ENCODE results near the gene H2BK1. TPM values are rescaled to one million over a fixed set of nuclear protein-coding genes. Genes with fewer than 3 reads are reported as not detected.

Gene H2BK1
- total RNA-seq, 2 experiments from 2014 or later = not detected

DNA sequence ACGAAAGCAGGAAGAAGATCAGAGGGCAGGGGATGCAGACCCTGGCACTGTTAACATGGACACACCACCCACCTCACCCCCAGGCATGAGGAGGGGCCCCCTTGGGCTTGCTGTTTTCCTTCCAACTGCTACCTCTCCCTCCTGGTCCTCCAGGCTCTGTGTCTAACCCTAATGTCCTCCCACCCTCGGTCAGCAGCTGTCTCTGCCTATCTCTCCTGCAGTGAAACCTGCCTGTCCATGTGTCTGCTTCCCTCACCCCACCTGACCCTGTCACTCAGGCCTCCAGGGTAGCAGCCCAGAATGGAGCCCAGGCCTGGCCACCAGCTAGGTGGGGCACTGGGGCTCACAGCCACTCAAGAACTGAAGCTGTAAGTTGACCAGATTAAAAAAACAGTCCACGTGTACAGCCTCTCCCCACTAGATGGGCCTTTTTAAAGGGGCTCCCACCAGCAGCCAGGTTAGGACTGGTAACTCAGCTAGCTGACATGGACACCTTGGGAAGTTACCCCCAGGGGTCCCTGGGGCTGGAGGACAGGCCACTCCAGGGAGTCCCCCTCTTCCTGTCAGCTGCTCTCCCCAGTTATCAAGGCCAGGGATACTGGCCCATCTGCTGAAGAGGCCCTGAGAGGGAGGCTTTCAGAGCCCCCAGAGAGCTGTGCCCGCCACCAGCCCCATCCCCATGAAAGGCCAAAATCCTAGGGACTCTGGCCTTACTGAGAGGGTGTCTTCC, 36.7 kb upstream of the H2BK1 start:
- ChIA-PET POLR2A (no interaction called here), CTCF (interaction anchor here (1.0 to 2.4 kb wide), 7 partner anchors 9 to 123 kb away, joined by 3 to 12 read pairs (median 4); partner anchors contain the start of gene CHPF2)

DNA sequence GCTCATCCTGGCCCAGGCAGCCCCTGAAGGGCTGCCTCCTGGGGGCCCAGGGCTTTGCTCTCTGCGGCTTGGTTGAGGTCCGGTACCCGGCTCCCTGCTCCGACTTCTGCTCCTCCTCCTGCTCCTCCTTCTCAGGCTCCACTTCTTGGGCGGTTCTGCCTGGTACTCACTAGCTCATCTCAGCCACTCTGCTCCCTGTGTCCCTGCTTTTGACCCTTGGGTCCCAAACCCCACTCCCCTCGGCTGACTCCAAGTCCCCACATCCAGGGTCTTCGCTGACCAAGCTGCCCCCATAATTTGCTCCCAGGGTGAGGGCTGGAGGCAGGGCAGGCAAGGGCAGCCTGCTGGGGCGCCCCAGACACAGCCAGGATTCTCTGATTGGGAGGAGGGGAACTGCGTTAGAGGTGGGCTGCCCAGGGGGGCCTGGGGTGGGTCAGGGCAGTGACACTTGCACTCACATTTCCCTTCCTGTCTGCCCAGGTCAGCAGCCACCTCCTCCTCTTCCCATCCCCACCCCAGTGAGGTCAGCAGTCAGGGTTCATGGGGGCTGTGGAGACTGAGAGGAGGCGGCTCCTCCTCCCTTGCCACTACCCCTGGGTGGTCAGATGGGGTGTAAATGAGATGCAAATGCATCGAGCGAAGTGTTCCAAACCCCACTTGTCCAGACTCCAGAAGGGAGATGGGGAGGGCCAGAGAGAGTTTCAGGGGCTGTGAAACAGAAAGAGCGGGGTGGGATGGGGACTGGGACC, 36.0 kb upstream of the H2BK1 start:
- ChIA-PET POLR2A (no interaction called here), CTCF (interaction anchor here (0.5 to 2.4 kb wide), 10 partner anchors 13 to 281 kb away, joined by 3 to 12 read pairs (median 3); partner anchors contain the start of gene CHPF2)

DNA sequence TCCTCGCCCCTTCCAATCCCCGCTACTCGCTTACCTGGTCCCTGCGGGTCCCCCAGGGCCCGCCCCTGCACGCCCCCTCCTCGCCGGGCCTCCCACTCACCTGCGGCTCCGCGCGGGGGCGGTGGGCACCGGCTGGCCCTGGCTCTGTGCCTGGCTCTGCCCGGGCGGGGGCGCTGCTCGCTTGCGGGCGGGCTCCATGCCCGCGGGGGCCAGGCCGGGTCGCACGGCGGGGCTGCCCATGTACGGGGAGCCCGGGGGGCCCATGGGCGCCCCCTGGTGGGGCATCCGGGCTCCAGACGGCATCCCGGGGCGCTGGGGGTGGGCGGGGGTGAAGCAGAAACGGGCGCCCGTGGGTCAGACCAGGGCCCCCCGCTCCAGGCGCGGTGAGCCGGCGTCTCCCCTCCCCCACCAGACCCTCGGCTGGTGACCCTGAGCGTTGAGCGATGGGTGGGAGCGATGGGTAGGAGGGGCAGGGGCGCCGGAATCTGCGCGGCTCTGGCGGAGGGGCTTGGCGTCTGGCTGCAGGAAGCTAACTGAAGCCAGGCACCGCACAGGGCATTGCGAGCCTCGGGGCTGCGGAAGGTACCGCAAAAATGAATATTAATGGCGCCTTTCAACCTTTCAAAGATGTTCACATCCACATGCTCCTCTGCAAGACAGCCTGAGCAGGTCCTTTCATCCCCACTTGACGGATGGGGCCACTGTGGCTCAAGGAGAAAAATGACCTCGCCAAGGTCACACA, 35.2 kb upstream of the H2BK1 start:
- ChIA-PET POLR2A (no interaction called here), CTCF (interaction anchor here (0.5 to 3.4 kb wide), 10 partner anchors 12 to 282 kb away, joined by 3 to 30 read pairs (median 3); partner anchors contain the start of genes ABCF2 and CHPF2)

DNA sequence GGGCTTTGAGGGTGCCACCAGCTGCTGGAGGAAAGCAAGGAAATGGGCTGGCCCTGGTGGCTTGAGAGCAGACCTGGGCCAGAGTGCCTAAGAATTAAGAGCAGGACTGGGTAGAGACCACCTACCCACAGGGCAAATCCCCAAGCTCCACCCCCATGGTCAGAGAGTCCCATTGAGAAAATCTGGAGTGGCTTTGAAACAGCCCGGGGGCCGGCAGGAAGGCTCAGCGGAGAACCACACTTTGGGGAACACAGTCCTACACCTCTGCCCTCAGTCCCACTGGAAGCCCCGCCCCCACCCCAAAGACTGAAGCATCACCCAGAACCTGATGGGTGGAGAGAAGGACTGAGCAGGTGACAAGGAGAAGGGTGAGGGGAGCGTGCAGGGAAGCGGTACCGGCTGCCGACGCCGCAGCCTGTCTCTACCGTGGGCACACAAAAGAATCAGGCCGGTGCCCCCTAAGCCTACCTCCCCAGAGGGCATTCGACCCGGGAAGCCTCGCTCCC, 34.6 kb upstream of the H2BK1 start:
- ChIA-PET POLR2A (interaction anchor here (2.0 kb wide), 1 partner anchor 12 kb away, joined by 9 read pairs; the partner anchor contains the start of gene CHPF2), CTCF (interaction anchor here (0.7 to 3.4 kb wide), 16 partner anchors 9 to 270 kb away, joined by 3 to 30 read pairs (median 4); partner anchors contain the start of genes ABCF2 and CHPF2)

DNA sequence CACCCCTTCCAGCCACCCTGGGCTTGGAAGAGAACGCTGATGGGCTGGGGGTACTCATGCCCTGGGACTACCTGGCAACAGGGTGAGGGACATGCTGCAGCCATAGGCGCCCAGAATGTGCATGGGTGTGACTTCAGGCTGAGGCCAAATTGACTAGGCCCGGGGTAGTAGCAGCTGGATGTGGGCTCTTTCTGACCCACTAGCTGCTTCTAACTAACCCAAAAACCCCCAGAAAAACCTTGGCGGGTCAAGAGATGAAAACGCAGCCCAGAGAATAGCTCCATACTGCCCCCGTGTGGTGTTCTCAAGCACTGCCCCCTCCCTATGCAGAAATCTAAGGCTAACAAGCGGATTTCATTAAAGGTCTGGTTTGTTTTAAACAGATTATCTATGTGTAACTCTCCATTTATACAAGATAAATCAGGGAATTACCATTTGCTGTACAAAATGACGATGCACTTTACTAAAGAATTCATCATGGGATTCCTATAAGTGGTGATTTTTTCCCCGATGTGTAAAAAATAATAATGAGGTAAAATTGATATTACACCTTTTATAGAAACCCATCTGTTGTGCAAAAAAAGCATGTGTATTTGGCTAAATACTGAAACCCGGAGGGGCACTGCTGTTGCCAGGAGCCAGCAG, 34.0 kb upstream of the H2BK1 start:
- POLR2A ChIA-PET = interaction anchor here (1.9 to 2.0 kb wide), 2 partner anchors 11 to 17 kb away, joined by 7 to 9 read pairs; partner anchors contain the start of genes ABCF2 and CHPF2
- CTCF ChIA-PET = interaction anchor here (0.6 to 3.4 kb wide), 17 partner anchors 10 to 1504 kb away, joined by 3 to 30 read pairs (median 3); partner anchors contain the start of genes ABCF2 and CHPF2

DNA sequence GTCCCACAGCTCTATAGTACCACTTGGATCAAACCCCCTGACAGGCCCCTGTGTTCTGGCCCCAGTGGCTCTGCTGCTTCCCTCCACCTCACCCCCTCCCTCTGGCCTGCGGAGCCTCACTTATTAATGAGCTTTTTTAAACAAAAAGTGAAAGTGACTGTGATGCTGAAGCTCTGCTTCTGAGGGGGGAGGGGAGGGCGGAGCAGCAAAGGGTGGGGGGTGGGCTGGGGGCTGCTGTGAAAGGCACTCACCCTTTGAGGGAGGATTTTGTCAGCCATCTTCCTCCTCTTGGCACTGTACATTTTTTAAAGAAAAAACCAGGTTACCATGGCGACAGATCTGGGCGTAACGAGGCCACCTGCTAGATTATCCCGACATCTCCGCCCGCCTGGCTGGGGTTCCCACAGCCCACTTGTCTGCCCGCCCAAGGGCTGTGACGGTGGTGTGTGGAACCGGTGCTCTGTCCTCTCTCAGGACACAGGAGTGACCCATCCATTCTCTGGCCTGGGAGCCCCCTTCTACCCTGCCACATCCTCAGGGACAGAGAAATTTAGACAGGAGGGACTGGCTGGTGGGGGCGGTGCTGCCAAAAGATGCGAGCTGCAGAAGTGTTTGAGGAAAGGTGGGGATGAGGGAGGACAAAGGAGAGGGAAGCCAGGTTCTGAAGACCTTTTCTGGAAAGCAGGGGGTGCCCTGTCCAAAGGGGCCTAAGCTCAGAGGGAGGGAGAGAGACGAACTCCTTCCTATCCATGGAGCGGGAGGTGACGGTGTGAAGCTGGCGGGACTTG, 33.3 kb upstream of the H2BK1 start:
- CTCF ChIA-PET = interaction anchor here (0.6 to 3.4 kb wide), 19 partner anchors 9 to 1503 kb away, joined by 3 to 30 read pairs (median 4); partner anchors contain the start of genes ABCF2 and GBX1
- POLR2A ChIA-PET = interaction anchor here (1.9 to 2.0 kb wide), 2 partner anchors 11 to 17 kb away, joined by 7 to 9 read pairs; partner anchors contain the start of genes ABCF2 and CHPF2

DNA sequence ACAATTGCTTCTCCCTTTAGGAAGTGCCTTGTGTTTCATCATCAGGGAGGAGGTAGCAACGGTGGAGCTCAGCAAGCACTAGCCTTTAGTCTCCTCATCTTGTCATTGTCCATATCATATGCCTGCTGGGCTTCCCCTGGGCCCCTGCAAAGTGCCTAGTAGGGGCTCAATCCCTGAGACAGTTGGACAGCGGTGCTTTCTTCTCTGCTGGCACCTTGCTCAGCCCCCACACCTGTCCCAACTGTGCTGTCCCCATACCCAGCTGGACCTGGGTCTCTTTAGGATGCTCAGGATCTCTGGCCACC, 32.7 kb upstream of the H2BK1 start:
- ChIA-PET CTCF (interaction anchor here (0.6 to 3.4 kb wide), 6 partner anchors 14 to 119 kb away, joined by 3 to 30 read pairs (median 4); partner anchors contain the start of genes ABCF2 and GBX1), POLR2A (interaction anchor here (1.9 to 2.0 kb wide), 2 partner anchors 10 to 16 kb away, joined by 7 to 9 read pairs; partner anchors contain the start of genes ABCF2 and CHPF2)

DNA sequence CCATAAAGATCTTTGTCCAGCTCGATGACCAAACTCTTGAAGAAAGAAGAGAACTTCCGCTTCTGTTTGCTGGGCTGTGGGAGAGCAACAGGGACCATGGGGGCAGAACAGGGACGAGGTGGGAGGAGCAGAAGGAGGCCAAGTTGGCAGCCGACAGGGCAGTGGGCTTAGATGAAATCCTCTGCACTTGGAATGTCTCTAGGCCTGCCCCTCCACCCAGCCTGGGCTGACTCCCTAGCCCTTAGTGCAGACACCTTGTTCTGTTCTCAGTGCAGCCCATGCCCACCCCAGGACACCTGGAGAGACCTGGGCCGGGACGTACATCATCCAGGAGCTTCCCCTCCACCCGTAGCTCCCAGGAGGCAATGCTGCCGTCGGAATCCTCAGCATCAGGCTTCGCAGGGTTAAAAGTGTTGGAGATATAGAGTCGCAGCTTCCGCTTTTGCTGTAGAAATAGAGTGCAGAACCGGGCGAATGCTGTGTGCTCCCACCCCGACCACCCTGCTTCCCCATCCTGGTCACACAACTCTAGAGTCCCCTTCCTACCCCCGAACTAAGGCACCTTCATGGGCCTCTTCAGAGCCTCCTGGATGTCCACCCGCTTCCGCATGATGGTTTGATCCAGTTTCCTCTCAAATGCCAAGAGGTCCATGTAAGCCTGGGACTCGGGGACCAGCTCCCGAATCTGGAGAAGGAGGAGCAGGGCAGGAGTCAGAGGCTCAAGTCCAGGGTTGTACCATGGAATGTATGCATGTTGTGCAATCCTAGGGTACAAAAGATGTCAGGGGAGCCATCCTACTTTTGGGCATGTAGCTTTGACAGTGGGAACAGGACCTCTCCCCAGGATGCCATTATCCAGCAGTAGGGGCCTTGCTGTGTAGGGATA, 32.1 kb upstream of the H2BK1 start:
- POLR2A ChIA-PET = interaction anchor here (1.9 to 2.0 kb wide), 2 partner anchors 9 to 15 kb away, joined by 7 to 9 read pairs; partner anchors contain the start of genes ABCF2 and CHPF2

DNA sequence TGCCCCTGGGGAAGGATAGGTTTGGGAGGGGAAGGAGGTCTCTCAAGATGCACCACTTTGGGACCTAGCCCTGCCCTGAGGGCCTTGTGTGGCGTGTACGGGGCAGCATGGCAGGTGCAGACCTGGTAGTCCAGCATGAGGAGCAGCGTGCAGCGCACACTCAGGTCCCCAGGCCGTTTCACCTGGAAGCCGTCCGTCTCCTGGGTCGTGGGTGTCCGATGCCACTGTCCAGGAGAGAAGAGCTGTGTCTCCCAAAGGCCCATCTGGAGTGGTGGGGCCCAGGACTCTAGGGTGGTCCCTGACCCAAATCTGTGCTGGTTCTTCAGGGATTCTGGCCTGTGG, 31.4 kb upstream of the H2BK1 start:
- POLR2A ChIA-PET = no interaction called here

More for the DNA sequence above, 32.1 kb upstream of the H2BK1 start:
- CTCF ChIA-PET = interaction anchor here (0.6 to 3.4 kb wide), 7 partner anchors 9 to 118 kb away, joined by 3 to 30 read pairs (median 4); partner anchors contain the start of genes ABCF2 and GBX1

DNA sequence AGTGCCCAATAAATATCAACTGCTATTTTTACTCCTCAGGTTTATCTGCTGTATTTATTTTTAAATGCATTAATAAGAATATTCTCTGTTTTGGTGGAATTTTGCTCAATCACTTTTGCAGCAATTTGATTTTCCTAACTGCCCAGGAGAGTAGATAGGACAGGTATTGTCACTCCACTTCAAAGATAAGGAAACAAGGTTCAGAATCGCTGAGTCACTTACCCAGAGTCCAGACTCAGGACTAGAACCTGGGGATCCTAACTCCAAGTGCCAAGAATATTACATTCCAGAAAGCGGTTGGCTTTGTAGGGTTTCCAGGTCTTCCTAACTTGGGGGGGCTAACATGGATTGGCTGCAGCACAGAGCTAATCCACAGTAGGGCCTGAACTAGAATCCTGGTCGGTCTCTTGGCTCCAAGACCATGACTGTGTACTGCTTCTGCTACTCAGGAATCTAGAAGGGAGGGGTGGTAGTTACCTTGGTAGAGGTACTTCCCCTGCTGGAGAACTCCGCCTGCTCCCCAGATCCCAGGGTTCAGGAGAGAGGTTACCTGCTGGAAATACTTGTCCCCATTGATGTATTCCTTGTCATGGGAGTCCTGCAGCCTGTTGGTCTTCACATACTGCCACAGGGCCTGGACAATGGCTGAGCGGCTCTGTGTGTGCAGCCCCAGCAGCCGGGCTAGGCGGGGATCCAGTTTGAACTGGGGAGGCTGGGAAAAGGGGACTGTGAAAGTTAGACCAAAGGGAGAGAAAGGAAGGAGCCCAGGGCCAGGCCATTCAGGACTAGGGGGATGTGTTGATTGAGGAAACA, 30.9 kb upstream of the H2BK1 start:
- CTCF ChIA-PET = interaction anchor here (1.3 to 2.0 kb wide), 2 partner anchors 8 to 74 kb away, joined by 3 to 6 read pairs; partner anchors contain the start of gene GBX1
- POLR2A ChIA-PET = no interaction called here

More for the DNA sequence above, 31.4 kb upstream of the H2BK1 start:
- CTCF ChIA-PET = interaction anchor here (1.3 to 3.4 kb wide), 3 partner anchors 9 to 74 kb away, joined by 3 to 30 read pairs (median 6); partner anchors contain the start of genes ABCF2 and GBX1

DNA sequence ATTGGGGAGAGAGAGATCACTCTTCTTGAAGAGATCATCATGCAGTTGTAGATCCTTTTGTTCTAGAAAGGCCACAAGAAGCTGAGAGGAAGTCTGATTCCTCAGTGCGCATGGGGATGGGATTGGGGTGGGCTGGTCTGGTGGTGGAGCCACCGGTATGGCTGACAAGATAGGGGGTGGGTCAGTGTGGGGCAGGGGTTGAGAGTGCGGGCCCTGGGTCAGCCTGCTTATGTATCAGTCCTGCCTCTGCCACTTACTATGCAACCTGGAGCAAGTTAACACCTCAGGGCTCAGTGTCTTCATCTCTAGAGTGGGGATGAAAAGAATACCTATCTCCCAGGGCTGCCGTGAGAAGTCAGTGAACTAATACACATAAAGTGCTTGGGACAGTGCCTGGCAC, 30.2 kb upstream of the H2BK1 start:
- CTCF ChIA-PET = interaction anchor here (0.7 kb wide), 1 partner anchor 127 kb away, joined by 4 read pairs; no protein-coding TSS in a partner anchor
- POLR2A ChIA-PET = interaction anchor here (1.5 kb wide), 1 partner anchor 13 kb away, joined by 3 read pairs; the partner anchor contains the start of gene ABCF2

DNA sequence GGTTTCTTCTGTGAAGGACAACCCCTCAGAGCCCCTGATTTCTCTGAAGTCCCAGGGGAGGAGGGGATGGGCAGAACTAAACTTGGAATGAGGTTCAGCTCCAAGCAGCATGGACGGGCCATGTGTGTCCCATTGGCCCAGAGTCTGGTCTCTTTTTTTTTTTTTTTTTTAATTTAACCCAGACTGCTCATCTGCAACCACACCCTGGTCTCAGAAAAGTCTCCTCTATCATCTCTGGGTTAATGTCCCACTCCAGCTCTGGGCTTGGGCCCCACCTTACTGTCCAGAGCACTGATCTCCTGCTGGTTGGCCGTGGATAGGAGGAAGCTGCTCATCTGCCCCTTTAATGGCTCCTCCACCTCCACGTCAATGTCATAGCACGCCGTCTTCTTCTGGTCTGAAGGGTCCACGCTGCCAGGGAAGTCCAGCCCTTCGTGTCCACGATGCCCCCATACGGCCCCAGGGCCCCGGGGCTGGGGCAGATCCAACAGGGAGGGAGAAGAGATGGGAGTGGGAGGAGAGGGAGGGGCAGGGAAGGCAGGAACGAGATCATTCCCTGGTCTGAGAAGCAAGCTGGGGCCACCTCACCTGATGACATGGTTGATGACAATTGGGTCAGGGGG, 29.7 kb upstream of the H2BK1 start:
- ChIA-PET POLR2A (interaction anchor here (1.5 kb wide), 1 partner anchor 13 kb away, joined by 3 read pairs; the partner anchor contains the start of gene ABCF2), CTCF (interaction anchor here (0.7 to 1.3 kb wide), 3 partner anchors 20 to 127 kb away, joined by 4 to 5 read pairs (median 4); no protein-coding TSS in a partner anchor)

DNA sequence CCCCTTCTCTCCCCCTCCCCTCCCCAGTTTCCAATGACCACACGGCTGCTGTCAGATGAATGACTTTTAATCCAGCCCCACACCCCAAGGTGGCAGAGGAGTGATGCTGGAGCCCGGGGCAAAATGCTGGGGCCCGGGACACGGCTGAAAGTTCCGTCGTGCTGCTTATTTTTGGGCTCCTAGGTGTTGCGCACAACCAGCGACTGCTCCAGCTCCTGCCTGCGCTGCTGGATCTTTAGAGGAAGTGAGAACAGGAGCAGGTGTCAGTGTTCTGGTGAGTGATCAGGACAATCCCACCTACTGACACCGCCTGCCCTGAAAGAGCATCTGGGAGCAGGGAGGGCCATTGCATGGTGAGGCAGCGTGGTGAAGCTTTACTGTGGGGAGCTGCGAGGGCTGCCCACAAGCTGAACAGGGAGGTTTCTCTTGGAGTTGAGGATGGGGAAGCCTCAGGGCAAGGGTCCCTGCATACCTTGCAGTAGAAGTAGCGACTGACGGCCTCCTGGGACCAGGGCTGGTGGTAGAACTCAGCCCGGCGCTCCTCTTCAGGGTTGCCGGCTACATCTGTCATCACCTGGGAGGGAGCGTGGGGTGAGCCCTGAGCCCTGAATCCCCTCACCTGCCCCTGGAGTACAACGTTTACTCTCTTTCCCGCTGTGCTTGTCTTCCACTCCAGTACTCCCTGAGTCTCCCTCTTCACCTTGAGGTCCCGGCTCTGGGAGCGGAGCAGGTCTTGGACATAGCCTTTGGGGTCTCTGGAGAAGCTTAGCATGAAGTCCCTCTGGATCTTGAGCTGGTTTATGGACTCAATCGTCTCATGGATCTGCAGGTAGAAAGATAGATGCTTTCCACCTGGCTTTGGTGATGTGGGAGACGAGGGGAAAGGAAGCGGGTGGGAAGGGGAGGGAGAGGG, 28.9 kb upstream of the H2BK1 start:
- ChIA-PET POLR2A (interaction anchor here (1.5 kb wide), 1 partner anchor 12 kb away, joined by 3 read pairs; the partner anchor contains the start of gene ABCF2), CTCF (interaction anchor here (1.1 to 1.3 kb wide), 2 partner anchors 20 to 65 kb away, joined by 4 to 5 read pairs; no protein-coding TSS in a partner anchor)

Data from activated CD8-positive, alpha-beta memory T cell treated with anti-CD3 and anti-CD28 coated beads for 36 hours (primary cell).